K562 (cell line): ENCODE data around the gene GALNT15. TPM values are rescaled to one million over a fixed set of nuclear protein-coding genes. Genes with fewer than 3 reads are reported as not detected.

Source experiments
- ATAC-seq: fragments of 200-7000 bp; cut with Tn5 transposase; 3 replicates; pipeline ENCODE4 v1.9.1; 2020; ENCODE audit warnings: moderate library complexity
- BruUV-seq: library from RNA; stranded (reverse); fragments of 400-500 nt; replicated peaks from 2 replicates; lab custom pipeline; 2021; lab: Mats Ljungman, UMichigan
- CTCF ChIA-PET: fragments of 300-600 bp; formaldehyde crosslinking; extraction: SDS; loops from one replicate; lab custom pipeline; 2021; ENCODE audit warnings: low intra/inter-chr PET ratio; lab: Yijun Ruan, JAX
- POLR2A ChIA-PET: fragments of 300-600, 350-650 bp; sonication (Branson Sonifier 250); formaldehyde crosslinking; extraction: SDS; loops from one replicate; lab custom pipeline; 2021; ENCODE audit warnings: antibody characterized with exemption, inconsistent platforms; lab: Yijun Ruan, JAX
- DNase-seq, 4 experiments: peaks; one replicate each; pipeline versions ENCODE4 v3.0.0 to v3.0.0-alpha.2; 2011 to 2018; ENCODE audit warnings: low spot score in 3 of 4, mixed read lengths in 3 of 4; ENCODE audit errors: extremely low read depth in 1 of 4
- FAIRE-seq: peaks from 2 replicates; lab custom pipeline; 2011; peaks lifted over from hg19 to GRCh38; lab: Jason Lieb, UNC
- H2AFZ ChIP-seq: 2 replicates; pipeline ENCODE4 v1.6.0; 2011; ENCODE audit warnings: low read depth, low read length, control low read depth, inconsistent platforms
- H3K27ac ChIP-seq: fragments of 200-600 bp; 3 replicates; pipeline ENCODE4 v1.8.0; 2011; ENCODE audit warnings: low read depth, mild to moderate bottlenecking, control low read depth, inconsistent platforms, low read length, moderate library complexity, mixed read lengths; ENCODE audit errors: extremely low read depth
- H3K27me3 ChIP-seq, 2 experiments: fragments of 300-600 bp in 1 of 2; 2 replicates in 1 of 2; 3 replicates in 1 of 2; pipeline versions ENCODE4 v1.6.0 to v1.8.0; 2011; ENCODE audit warnings: inconsistent platforms in 2 of 2, low read length in 2 of 2, mild to moderate bottlenecking in 1 of 2, mixed read lengths in 1 of 2, moderate library complexity in 1 of 2; ENCODE audit not compliant: control insufficient read depth in 2 of 2, insufficient read depth in 2 of 2
- H3K36me3 ChIP-seq: fragments of 300-600 bp; 3 replicates; pipeline ENCODE4 v1.8.0; 2011; ENCODE audit warnings: mild to moderate bottlenecking, low read length, inconsistent platforms; ENCODE audit not compliant: control insufficient read depth, insufficient read depth
- H3K4me1 ChIP-seq, 2 experiments: fragments of 200-600 bp in 1 of 2; replicated peaks in 1 of 2; 2 replicates in 1 of 2; 3 replicates in 1 of 2; pipeline versions ENCODE4 v1.5.1 to v1.8.0; 2011; ENCODE audit warnings: inconsistent platforms in 2 of 2, low read length in 2 of 2, mild to moderate bottlenecking in 1 of 2, mixed read lengths in 1 of 2, moderate library complexity in 1 of 2; ENCODE audit not compliant: control insufficient read depth in 2 of 2, insufficient read depth in 2 of 2
- H3K4me2 ChIP-seq: 2 replicates; pipeline ENCODE4 v1.6.1; 2011; ENCODE audit warnings: low read length, control low read depth, inconsistent platforms, mixed read lengths; ENCODE audit not compliant: insufficient read depth
- H3K4me3 ChIP-seq: fragments of 200-600 bp; sonication (generic), shearing (Covaris generic); 2 replicates; pipeline ENCODE4 v1.5.1; 2016; ENCODE audit warnings: control low read depth, inconsistent platforms
- H3K79me2 ChIP-seq: fragments of 200-600 bp; 3 replicates; pipeline ENCODE4 v1.8.0; 2011; ENCODE audit warnings: low read length, inconsistent platforms; ENCODE audit not compliant: control insufficient read depth, insufficient read depth
- H3K9ac ChIP-seq, 2 experiments: 2 replicates each; pipeline versions ENCODE4 v1.6.0 to v1.6.1; 2011; ENCODE audit warnings: low read depth in 2 of 2, low read length in 2 of 2, control low read depth in 1 of 2, inconsistent platforms in 1 of 2, mild to moderate bottlenecking in 1 of 2, mixed read lengths in 1 of 2; ENCODE audit not compliant: insufficient read depth in 1 of 2
- H3K9me1 ChIP-seq: one replicate; pipeline ENCODE4 v1.6.0; 2011; ENCODE audit warnings: inconsistent platforms, mild to moderate bottlenecking, low read length, moderate library complexity; ENCODE audit not compliant: control insufficient read depth, insufficient read depth
- H3K9me3 ChIP-seq: replicated peaks from 2 replicates; pipeline ENCODE4 v1.5.1; 2011; ENCODE audit warnings: low read depth, low read length, inconsistent platforms; ENCODE audit not compliant: control insufficient read depth, insufficient read depth
- H4K20me1 ChIP-seq: replicated peaks from 2 replicates; pipeline ENCODE4 v1.6.1; 2011; ENCODE audit warnings: low read length, inconsistent platforms, mixed read lengths; ENCODE audit not compliant: control insufficient read depth, insufficient read depth
- ARID3A ChIP-seq: IDR thresholded peaks from 2 replicates; pipeline ENCODE4 v1.6.1; 2012; ENCODE audit warnings: low read depth, low read length, improper control_type of control experiment, borderline replicate concordance
- BACH1 ChIP-seq: fragments of 200-800 bp; sonication (Bioruptor generic); IDR thresholded peaks from 2 replicates; pipeline ENCODE4 v1.6.1; 2016; ENCODE audit warnings: missing genetic modification characterization, missing compliant biosample characterization
- LEF1 ChIP-seq: fragments of 450-650 bp; IDR thresholded peaks from 2 replicates; pipeline ENCODE4 v1.6.1; 2016; ENCODE audit warnings: mild to moderate bottlenecking
- MNT ChIP-seq, 2 experiments: fragments of 450-650 bp; conservative IDR thresholded peaks; 2 replicates each; pipeline ENCODE4 v1.6.1; 2017; ENCODE audit warnings: mild to moderate bottlenecking in 2 of 2, moderate library complexity in 2 of 2
- MTF1 ChIP-seq: fragments of 250-450 bp; sonication (Bioruptor Pico); IDR thresholded peaks from 2 replicates; pipeline ENCODE4 v1.9.0; 2021; ENCODE audit warnings: moderate library complexity, mild to moderate bottlenecking, inconsistent platforms, borderline replicate concordance
- SAFB ChIP-seq: fragments of 200-400 bp; formaldehyde crosslinking; IDR thresholded peaks from 2 replicates; pipeline ENCODE4 v1.6.1; 2017; ENCODE audit warnings: low read depth, low read length, borderline replicate concordance
- SNIP1 ChIP-seq: fragments of 450-650 bp; IDR thresholded peaks from 2 replicates; pipeline ENCODE4 v1.7.1; 2017; ENCODE audit warnings: low read depth, mild to moderate bottlenecking
- STAG1 ChIP-seq: sonication (generic); formaldehyde crosslinking; IDR thresholded peaks from 2 replicates; pipeline ENCODE4 v1.5.0; 2020; ENCODE audit warnings: missing genetic modification reagents, borderline replicate concordance
- TEAD2 ChIP-seq: fragments of 450-650 bp; IDR thresholded peaks from 2 replicates; pipeline ENCODE4 v1.6.1; 2016; ENCODE audit warnings: missing genetic modification characterization, control low read depth, missing compliant biosample characterization
- TGIF2 ChIP-seq: sonication (generic); formaldehyde crosslinking; IDR thresholded peaks from 2 replicates; pipeline ENCODE4 v1.8.1; 2022; ENCODE audit warnings: mild to moderate bottlenecking, missing genetic modification reagents, moderate library complexity
- TRIM24 ChIP-seq, 2 experiments: fragments of 450-650 bp; IDR thresholded peaks; 2 replicates each; pipeline ENCODE4 v1.6.1; 2016
- ZC3H11A ChIP-seq: IDR thresholded peaks from 2 replicates; pipeline ENCODE4 v1.6.1; 2012; ENCODE audit warnings: low read depth, low read length, improper control_type of control experiment
- ZNF24 ChIP-seq: fragments of 450-650 bp; IDR thresholded peaks from 2 replicates; pipeline ENCODE4 v1.6.1; 2016
- ZNF280B ChIP-seq: fragments of 250-450 bp; sonication (Bioruptor Pico); IDR thresholded peaks from 2 replicates; pipeline ENCODE4 v1.5.1; 2021; ENCODE audit warnings: mild to moderate bottlenecking
- ZNF354B ChIP-seq: fragments of 250-450 bp; sonication (Bioruptor Pico); IDR thresholded peaks from 2 replicates; pipeline ENCODE4 v1.4.0; 2020
- ZNF551 ChIP-seq: fragments of 250-450 bp; sonication (Bioruptor Pico); IDR thresholded peaks from 2 replicates; pipeline ENCODE4 v1.5.0; 2021; ENCODE audit warnings: mild to moderate bottlenecking, moderate library complexity
- ZNF583 ChIP-seq: fragments of 250-450 bp; sonication (Bioruptor Pico); IDR thresholded peaks from 2 replicates; pipeline ENCODE4 v1.4.0; 2020
- ZNF830 ChIP-seq: fragments of 250-450 bp; sonication (Bioruptor Pico); IDR thresholded peaks from 2 replicates; pipeline ENCODE4 v1.5.0; 2021; ENCODE audit warnings: mild to moderate bottlenecking
- WGBS: fragments of 100-300 bp; shearing (Covaris generic); methylation state at CpG from one replicate; pipeline ENCODE4 v1.1.6; 2016; ENCODE audit warnings: low coverage, mixed read lengths; ENCODE audit not compliant: insufficient coverage; ENCODE audit errors: missing lambda C conversion rate; 5-methylcytosine and 5-hydroxymethylcytosine counted together
- in situ Hi-C: fragments of 300-500 bp; cut with MboI; formaldehyde crosslinking; loops from 4 replicates; pipeline ENCODE4 v1.15.0; 2018; ENCODE audit warnings: inconsistent platforms, mixed read lengths
- intact Hi-C: fragments of 100-400 bp; cut with micrococcal nuclease; formaldehyde crosslinking; loops from 2 replicates; pipeline ENCODE4 v1.14.2; 2022
- polyA plus RNA-seq, 8 experiments: library from polyadenylated mRNA; depleted of rRNA in 4 of 8; stranded (reverse) in 5 of 8; unstranded in 3 of 8; fragments of >200 nt; fragmentation: Nextera tagmentation in 2 of 8; fragmentation: Illumina TruSeq in 1 of 8; extraction: Ambion mirVana in 2 of 8; extraction: Trizol in 1 of 8; gene quantifications; 2 replicates each; pipeline versions ENCODE4 v1.2.1 to v1.2.3, GENCODE V29; 2011 to 2014; ENCODE audit warnings: inconsistent platforms in 1 of 8, missing spikeins in 1 of 8
- total RNA-seq, 7 experiments: library from RNA; depleted of rRNA in 6 of 7; stranded (reverse); fragments of >200 nt in 6 of 7; fragmentation: Illumina TruSeq in 2 of 7; extraction: Trizol in 2 of 7; gene quantifications; 2 replicates each; pipeline versions ENCODE4 v1.2.1 to v1.2.3, GENCODE V29; 2011 to 2021; ENCODE audit warnings: low replicate concordance in 1 of 7
- TF ChIP-seq, protein P1 (sequence below): sonication (generic); formaldehyde crosslinking; IDR thresholded peaks from 2 replicates; pipeline ENCODE4 v1.8.1; 2023; ENCODE audit warnings: mild to moderate bottlenecking, missing genetic modification reagents

GALNT15 gene
- total and polyA plus RNA-seq, 9 of the 15 experiments (the other 6 are each of a cell fraction or from before 2014, with no cell fraction given) = not detected

DNA sequence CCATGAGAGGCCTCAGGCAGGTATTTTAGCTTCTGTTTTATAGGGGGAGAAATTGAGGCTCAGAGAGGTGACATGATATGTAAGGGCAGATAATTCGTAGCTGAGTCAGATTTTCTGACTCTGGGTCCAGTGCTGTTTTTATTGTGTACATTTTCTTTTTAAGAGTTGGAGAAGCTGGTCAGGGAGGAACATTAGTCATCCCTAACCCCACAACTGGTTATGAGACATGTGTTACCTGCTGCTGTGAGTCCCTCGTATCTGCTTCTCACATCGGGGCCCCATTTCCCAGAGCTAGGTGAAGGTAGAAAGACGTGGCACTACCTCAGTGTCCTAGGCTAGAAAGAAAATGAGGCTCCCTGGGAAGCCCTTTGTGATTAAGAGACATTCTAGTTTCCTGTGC lies 28.6 kb downstream of the GALNT15 start:
- CTCF ChIA-PET = no interaction called here
- Histone ChIP-seq H2AFZ (no peak overlapping the region), H3K27me3 (peaks cover 30 to 50% of the 10 kb centered on the region in 2 experiments), H3K9me3 (no peaks in the 10 kb centered on the region), H3K9ac (no peak overlapping the region), H3K4me3 (no peak overlapping the region), H3K9me1 (no peaks in the 10 kb centered on the region), H3K79me2 (no peaks in the 10 kb centered on the region), H3K4me2 (no peak overlapping the region), H4K20me1 (0 out of 2 replicates have a peak, but pooled peaks cover 3% of the 10 kb centered on the region), H3K4me1 (peaks cover 3 to 5% of the 10 kb centered on the region in 2 experiments; a peak in 4 of 5 replicates), H3K27ac (no peak overlapping the region), H3K36me3 (no peaks in the 10 kb centered on the region)
- TF ChIP-seq TEAD2 (tag) (no peak), BACH1 (tag) (no peak), ZNF551 (CRISPR knock-in tag) (no peak), ZNF583 (CRISPR knock-in tag) (no peak), TGIF2 (CRISPR knock-in tag) (no peak), STAG1 (CRISPR knock-in tag) (no peak), MTF1 (no peak), SAFB (no peak), ZNF280B (CRISPR knock-in tag) (no peak), ZNF24 (no peak), ARID3A (no peak), TRIM24 (IDR thresholded peaks at IDR 0.05) (no peak), ZNF830 (CRISPR knock-in tag) (no peak), MNT (conservative IDR thresholded peaks at IDR 0.05) (no peak), SNIP1 (no peak), ZC3H11A (no peak), LEF1 (no peak), ZNF354B (CRISPR knock-in tag) (no peak)
- TF ChIP-seq, protein P1, sequence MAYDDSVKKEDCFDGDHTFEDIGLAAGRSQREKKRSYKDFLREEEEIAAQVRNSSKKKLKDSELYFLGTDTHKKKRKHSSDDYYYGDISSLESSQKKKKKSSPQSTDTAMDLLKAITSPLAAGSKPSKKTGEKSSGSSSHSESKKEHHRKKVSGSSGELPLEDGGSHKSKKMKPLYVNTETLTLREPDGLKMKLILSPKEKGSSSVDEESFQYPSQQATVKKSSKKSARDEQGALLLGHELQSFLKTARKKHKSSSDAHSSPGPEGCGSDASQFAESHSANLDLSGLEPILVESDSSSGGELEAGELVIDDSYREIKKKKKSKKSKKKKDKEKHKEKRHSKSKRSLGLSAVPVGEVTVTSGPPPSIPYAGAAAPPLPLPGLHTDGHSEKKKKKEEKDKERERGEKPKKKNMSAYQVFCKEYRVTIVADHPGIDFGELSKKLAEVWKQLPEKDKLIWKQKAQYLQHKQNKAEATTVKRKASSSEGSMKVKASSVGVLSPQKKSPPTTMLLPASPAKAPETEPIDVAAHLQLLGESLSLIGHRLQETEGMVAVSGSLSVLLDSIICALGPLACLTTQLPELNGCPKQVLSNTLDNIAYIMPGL (CRISPR knock-in tag) = no peak
- FAIRE-seq (no peak), ATAC-seq (no peak), DNase-seq (no peak)
- intact Hi-C loops = no loop called here
- no TSS peak for BruUV-seq
- 0% methylated on average over 4 of the region's 4 CpGs for WGBS
- POLR2A ChIA-PET = interaction anchor here (1.1 kb wide), 1 partner anchor 13 kb away, joined by 3 read pairs; no protein-coding TSS in a partner anchor
- in situ Hi-C loops = no loop called here
